NCI-H2196 treated with DMSO at 0.1 percent for 48 hours (cell line): ENCODE data around the gene FZD7.

ENCODE experiments used
- DNase-seq: peaks from one replicate; lab custom pipeline; 2025; ENCODE audit not compliant: unreplicated experiment; lab: John Stamatoyannopoulos, UW

The FZD7 gene

GRCh38 chr2:202009581-202009980, 24.1 kb upstream of the FZD7 start:
- no peak for DNase-seq

GRCh38 chr2:202014318-202014717, 19.3 kb upstream of the FZD7 start:
- no peak for DNase-seq

GRCh38 chr2:202014759-202015211, 18.9 kb upstream of the FZD7 start:
- no peak for DNase-seq

- DNase-seq = no peak
These were observed 18.2 kb upstream of the FZD7 start for GRCh38 chr2:202015471-202015870.

- no peak for DNase-seq
These were observed 17.0 kb upstream of the FZD7 start for GRCh38 chr2:202016579-202017227.

GRCh38 chr2:202017940-202018339, 15.7 kb upstream of the FZD7 start:
- no peak for DNase-seq

GRCh38 chr2:202018950-202019349, 14.7 kb upstream of the FZD7 start:
- DNase-seq = no peak

GRCh38 chr2:202019689-202020450, 13.8 kb upstream of the FZD7 start:
- DNase-seq = no peak

- DNase-seq = no peak
These were observed 10.9 kb upstream of the FZD7 start for GRCh38 chr2:202022755-202023154.

- DNase-seq = no peak
These were observed 10.3 kb upstream of the FZD7 start for GRCh38 chr2:202023198-202023903.

- DNase-seq = no peak
These were observed 9.8 kb upstream of the FZD7 start for GRCh38 chr2:202023904-202024266.

- DNase-seq = no peak
These were observed 8.8 kb upstream of the FZD7 start for GRCh38 chr2:202024871-202025270.

- no peak for DNase-seq
These were observed 7.8 kb upstream of the FZD7 start for GRCh38 chr2:202025816-202026215.

- no peak for DNase-seq
These were observed 7.1 kb upstream of the FZD7 start for GRCh38 chr2:202026507-202026906.

- DNase-seq = no peak
These were observed 3.0 kb upstream of the FZD7 start for GRCh38 chr2:202030691-202031090.

- no peak for DNase-seq
These were observed 2.3 kb upstream of the FZD7 start for GRCh38 chr2:202031246-202031951.

GRCh38 chr2:202032846-202033316, 774 bp upstream of the FZD7 start:
- DNase-seq = no peak

- no peak for DNase-seq
These were observed 814 bp downstream of the FZD7 start for GRCh38 chr2:202034249-202035088.

- DNase-seq = no peak
These were observed 1.7 kb downstream of the FZD7 start for GRCh38 chr2:202035089-202035940.
